ENCODE measurements around the gene CAPN5. TPM values are rescaled to one million over a fixed set of nuclear protein-coding genes. Genes with fewer than 3 reads are reported as not detected.
A peak's percentile ranks its signal among the peaks of the same experiment; 100 is the strongest.
"Not testable (repeated sequence)": the region's sequence is repeated elsewhere in the genome, so short reads cannot be mapped to it uniquely, and the experiment has no call there.

Gene CAPN5
- total and polyA plus RNA-seq, 2 donors from 2014 or later: 20.0 to 36.0 TPM

DNA sequence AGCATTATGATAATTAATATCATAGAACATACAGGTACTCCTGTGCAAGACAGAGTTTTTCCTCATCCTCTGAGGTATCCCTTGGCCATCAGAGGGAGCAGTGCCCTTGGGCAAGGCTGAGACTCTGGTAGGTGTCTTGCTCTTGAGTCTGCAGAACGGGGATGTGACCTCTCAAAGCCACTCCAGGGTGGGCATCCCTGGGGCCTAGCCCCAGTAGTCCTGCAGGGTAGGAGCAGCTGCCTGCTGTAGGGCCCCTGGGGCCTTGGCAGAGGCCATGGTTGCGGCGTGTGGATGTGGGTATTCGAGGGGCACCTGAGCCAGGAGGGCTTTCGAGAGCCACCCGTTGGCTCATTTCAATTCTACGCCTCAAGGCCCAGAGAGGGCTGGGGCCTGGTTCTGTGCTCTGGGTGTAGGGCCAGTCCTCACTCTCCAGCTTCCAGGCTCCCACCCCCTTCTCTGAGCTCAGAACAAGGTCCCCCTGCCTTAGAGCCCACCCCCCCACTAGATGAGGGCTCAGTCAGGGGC, 28.1 kb downstream of the CAPN5 start:
- peaks cover 0 to 2% (median 0%) of the 10 kb centered on the region in 3 donors for H3K4me1 ChIP-seq (ENCODE audit: control insufficient read depth in 2 of 3, insufficient read depth in 2 of 3, low read depth in 1 of 3, low read length in 3 of 3)
- TF ChIP-seq, protein P1, sequence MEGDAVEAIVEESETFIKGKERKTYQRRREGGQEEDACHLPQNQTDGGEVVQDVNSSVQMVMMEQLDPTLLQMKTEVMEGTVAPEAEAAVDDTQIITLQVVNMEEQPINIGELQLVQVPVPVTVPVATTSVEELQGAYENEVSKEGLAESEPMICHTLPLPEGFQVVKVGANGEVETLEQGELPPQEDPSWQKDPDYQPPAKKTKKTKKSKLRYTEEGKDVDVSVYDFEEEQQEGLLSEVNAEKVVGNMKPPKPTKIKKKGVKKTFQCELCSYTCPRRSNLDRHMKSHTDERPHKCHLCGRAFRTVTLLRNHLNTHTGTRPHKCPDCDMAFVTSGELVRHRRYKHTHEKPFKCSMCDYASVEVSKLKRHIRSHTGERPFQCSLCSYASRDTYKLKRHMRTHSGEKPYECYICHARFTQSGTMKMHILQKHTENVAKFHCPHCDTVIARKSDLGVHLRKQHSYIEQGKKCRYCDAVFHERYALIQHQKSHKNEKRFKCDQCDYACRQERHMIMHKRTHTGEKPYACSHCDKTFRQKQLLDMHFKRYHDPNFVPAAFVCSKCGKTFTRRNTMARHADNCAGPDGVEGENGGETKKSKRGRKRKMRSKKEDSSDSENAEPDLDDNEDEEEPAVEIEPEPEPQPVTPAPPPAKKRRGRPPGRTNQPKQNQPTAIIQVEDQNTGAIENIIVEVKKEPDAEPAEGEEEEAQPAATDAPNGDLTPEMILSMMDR (IDR thresholded peaks at IDR 0.05; ENCODE audit: borderline replicate concordance, extremely low read depth, insufficient read depth): no peak
- peaks cover 0 to 3% (median 0%) of the 10 kb centered on the region in 3 donors for H3K36me3 ChIP-seq (ENCODE audit: control insufficient read depth in 2 of 3, insufficient read depth in 3 of 3, low read length in 3 of 3)
- H3K9ac ChIP-seq (ENCODE audit: low read length in 3 of 3): no peak overlapping the region
- intact Hi-C loops (cut with DNase I): no loop called here
- no peaks in the 10 kb centered on the region for H3K27me3 ChIP-seq (ENCODE audit: control insufficient read depth, insufficient read depth, low read length)
- H3K9me3 ChIP-seq (ENCODE audit: control insufficient read depth in 2 of 3, insufficient read depth in 1 of 3, low read length in 3 of 3): no peaks in the 10 kb centered on the region
- no peak overlapping the region for H3K4me3 ChIP-seq (ENCODE audit: low read length in 3 of 3)
- DNase-seq: peak in 1 of 5 donors; percentile 48
- no peak for FAIRE-seq
- H3K27ac ChIP-seq (ENCODE audit: low read depth in 2 of 2, low read length in 2 of 2): no peak overlapping the region

- no peaks in the 10 kb centered on the region for H3K4me1 ChIP-seq (ENCODE audit: control insufficient read depth in 2 of 3, insufficient read depth in 2 of 3, low read depth in 1 of 3, low read length in 3 of 3)
- no peak overlapping the region for H3K9ac ChIP-seq (ENCODE audit: low read length in 3 of 3)
- H3K27ac ChIP-seq (ENCODE audit: low read depth in 2 of 2, low read length in 2 of 2): peak overlapping the region in 1 of 2 donors; percentile 33
- peaks cover 0 to 3% (median 0%) of the 10 kb centered on the region in 3 donors for H3K36me3 ChIP-seq (ENCODE audit: control insufficient read depth in 2 of 3, insufficient read depth in 3 of 3, low read length in 3 of 3)
- TF ChIP-seq, protein P1 (IDR thresholded peaks at IDR 0.05; ENCODE audit: borderline replicate concordance, extremely low read depth, insufficient read depth): no peak
- no peaks in the 10 kb centered on the region for H3K9me3 ChIP-seq (ENCODE audit: control insufficient read depth in 2 of 3, insufficient read depth in 1 of 3, low read length in 3 of 3)
- DNase-seq: peak in 1 of 5 donors; percentile 49
- H3K4me3 ChIP-seq (ENCODE audit: low read length in 3 of 3): no peak overlapping the region
- intact Hi-C loops (cut with DNase I): no loop called here
- no peaks in the 10 kb centered on the region for H3K27me3 ChIP-seq (ENCODE audit: control insufficient read depth, insufficient read depth, low read length)
- FAIRE-seq: no peak
Measured at GRCh38 chr11:77095551-77096490, 29.1 kb downstream of the CAPN5 start.

- TF ChIP-seq, protein P1 (IDR thresholded peaks at IDR 0.05; ENCODE audit: borderline replicate concordance, extremely low read depth, insufficient read depth): no peak
- Histone ChIP-seq H3K27me3 (ENCODE audit: control insufficient read depth, insufficient read depth, low read length) (no peaks in the 10 kb centered on the region), H3K9ac (ENCODE audit: low read length in 3 of 3) (no peak overlapping the region), H3K36me3 (ENCODE audit: control insufficient read depth in 2 of 3, insufficient read depth in 3 of 3, low read length in 3 of 3) (peaks cover 0 to 3% (median 0%) of the 10 kb centered on the region in 3 donors), H3K4me1 (ENCODE audit: control insufficient read depth in 2 of 3, insufficient read depth in 2 of 3, low read depth in 1 of 3, low read length in 3 of 3) (no peaks in the 10 kb centered on the region), H3K27ac (ENCODE audit: low read depth in 2 of 2, low read length in 2 of 2) (no peak overlapping the region), H3K4me3 (ENCODE audit: low read length in 3 of 3) (no peak overlapping the region), H3K9me3 (ENCODE audit: control insufficient read depth in 2 of 3, insufficient read depth in 1 of 3, low read length in 3 of 3) (no peaks in the 10 kb centered on the region)
- intact Hi-C loops (cut with DNase I): no loop called here
- DNase-seq (peak in 1 of 5 donors; percentile 18), FAIRE-seq (no peak)
Measured at GRCh38 chr11:77096591-77097019, 29.8 kb downstream of the CAPN5 start.

- H3K9me3 ChIP-seq (ENCODE audit: control insufficient read depth in 2 of 3, insufficient read depth in 1 of 3, low read length in 3 of 3); H3K27me3 ChIP-seq (ENCODE audit: control insufficient read depth, insufficient read depth, low read length); H3K9ac ChIP-seq (ENCODE audit: low read length in 3 of 3); H3K4me3 ChIP-seq (ENCODE audit: low read length in 3 of 3); H3K4me1 ChIP-seq (ENCODE audit: control insufficient read depth in 2 of 3, insufficient read depth in 2 of 3, low read depth in 1 of 3, low read length in 3 of 3); intact Hi-C loops (cut with DNase I); FAIRE-seq; DNase-seq; H3K36me3 ChIP-seq (ENCODE audit: control insufficient read depth in 2 of 3, insufficient read depth in 3 of 3, low read length in 3 of 3); H3K27ac ChIP-seq (ENCODE audit: low read depth in 2 of 2, low read length in 2 of 2): not testable (repeated sequence)
Measured at GRCh38 chr11:77097180-77097579, 30.4 kb downstream of the CAPN5 start.

Measured in kidney (tissue), 14 donors.